Thymus (tissue), 11 donors: Measurements from ENCODE around the gene MRPL27. TPM values are rescaled to one million over a fixed set of nuclear protein-coding genes. Genes with fewer than 3 reads are reported as not detected.

Experiments
- DNase-seq, 9 donors: peaks; one replicate each; pipeline ENCODE4 v3.0.0-alpha.2; 2013; ENCODE audit warnings: low spot score in 9 of 9, low read depth in 6 of 9, missing footprints in 1 of 9
- H3K27ac ChIP-seq, 2 donors: one replicate each; pipeline ENCODE4 v1.5.1; 2013; ENCODE audit warnings: control low read depth in 1 of 2, low read depth in 1 of 2, low read length in 1 of 2, mild to moderate bottlenecking in 1 of 2, moderate library complexity in 1 of 2
- H3K27me3 ChIP-seq, 2 donors: one replicate each; pipeline ENCODE4 v1.5.1; 2013; ENCODE audit warnings: low read length in 1 of 2; ENCODE audit not compliant: control insufficient read depth in 2 of 2, insufficient read depth in 1 of 2
- H3K36me3 ChIP-seq, 2 donors: one replicate each; pipeline ENCODE4 v1.5.1; 2013; ENCODE audit warnings: low read length in 1 of 2, mild to moderate bottlenecking in 1 of 2, moderate library complexity in 1 of 2; ENCODE audit not compliant: control insufficient read depth in 2 of 2, insufficient read depth in 2 of 2
- H3K4me1 ChIP-seq, 2 donors: one replicate each; pipeline ENCODE4 v1.5.1; 2013; ENCODE audit warnings: low read length in 2 of 2; ENCODE audit not compliant: control insufficient read depth in 2 of 2, insufficient read depth in 2 of 2
- H3K4me3 ChIP-seq, 2 donors: one replicate each; pipeline ENCODE4 v1.5.1; 2013; ENCODE audit warnings: low read length in 2 of 2, control low read depth in 1 of 2, mild to moderate bottlenecking in 1 of 2
- H3K9me3 ChIP-seq, 2 donors: one replicate each; pipeline ENCODE4 v1.5.1; 2013; ENCODE audit warnings: low read length in 1 of 2, mild to moderate bottlenecking in 1 of 2; ENCODE audit not compliant: control insufficient read depth in 2 of 2, insufficient read depth in 1 of 2
- WGBS: extraction: QIAGEN DNeasy Blood & Tissue Kit; methylation state at CpG from one replicate; pipeline ENCODE4 v1.1.7; 2013; 5-methylcytosine and 5-hydroxymethylcytosine counted together
- polyA plus RNA-seq: library from polyadenylated mRNA; stranded (reverse); fragments of 200-250 nt; gene quantifications from one replicate; pipeline ENCODE4 v1.2.3, GENCODE V29; 2013
- total RNA-seq: library from RNA; stranded (reverse); fragments of 120-200 nt; gene quantifications from one replicate; pipeline ENCODE4 v1.2.4, GENCODE V29; 2013
- donor health status: healthy.

The MRPL27 gene
- total and polyA plus RNA-seq, 2 donors = 69.2 to 85.9 TPM

- Histone ChIP-seq H3K36me3 (peaks cover 60 to 68% of the 10 kb centered on the region in 2 donors), H3K9me3 (no peaks in the 10 kb centered on the region), H3K4me1 (peaks cover 0 to 17% of the 10 kb centered on the region in 2 donors), H3K27me3 (no peaks in the 10 kb centered on the region), H3K27ac (no peak overlapping the region), H3K4me3 (no peak overlapping the region)
- DNase-seq = no peak
- WGBS = 96% methylated on average over 2 of the region's 2 CpGs
Observed at GRCh38 chr17:50365165-50365564, 7.8 kb downstream of the MRPL27 start.

GRCh38 chr17:50364715-50365114, 8.3 kb downstream of the MRPL27 start:
- WGBS = 96% methylated on average over 9 of the region's 9 CpGs
- Histone ChIP-seq H3K4me1 (peaks cover 0 to 19% of the 10 kb centered on the region in 2 donors), H3K9me3 (no peaks in the 10 kb centered on the region), H3K27me3 (no peaks in the 10 kb centered on the region), H3K36me3 (peaks cover 60 to 67% of the 10 kb centered on the region in 2 donors), H3K4me3 (no peak overlapping the region), H3K27ac (no peak overlapping the region)
- no peak for DNase-seq

- Histone ChIP-seq H3K27ac (no peak overlapping the region), H3K27me3 (no peaks in the 10 kb centered on the region), H3K4me1 (peaks cover 0 to 22% of the 10 kb centered on the region in 2 donors), H3K9me3 (no peaks in the 10 kb centered on the region), H3K36me3 (peaks cover 65 to 68% of the 10 kb centered on the region in 2 donors), H3K4me3 (no peak overlapping the region)
- DNase-seq = no peak
- 91% methylated on average over 4 of the region's 4 CpGs for WGBS
Observed at GRCh38 chr17:50364061-50364458, 8.9 kb downstream of the MRPL27 start.

GRCh38 chr17:50363217-50364060, 9.5 kb downstream of the MRPL27 start:
- Histone ChIP-seq H3K9me3 (no peaks in the 10 kb centered on the region), H3K4me3 (no peak overlapping the region), H3K27ac (peak overlapping the region in 1 of 2 donors; percentile 42), H3K4me1 (peaks cover 0 to 22% of the 10 kb centered on the region in 2 donors), H3K27me3 (no peaks in the 10 kb centered on the region), H3K36me3 (peaks cover 68 to 71% of the 10 kb centered on the region in 2 donors)
- no peak for DNase-seq
- 85% methylated on average over 8 of the region's 8 CpGs for WGBS

- WGBS = 95% methylated on average over 7 of the region's 7 CpGs
- Histone ChIP-seq H3K4me3 (no peak overlapping the region), H3K27me3 (no peaks in the 10 kb centered on the region), H3K9me3 (no peaks in the 10 kb centered on the region), H3K36me3 (peaks cover 68 to 72% of the 10 kb centered on the region in 2 donors), H3K27ac (no peak overlapping the region), H3K4me1 (peaks cover 0 to 22% of the 10 kb centered on the region in 2 donors)
- DNase-seq = no peak
Observed at GRCh38 chr17:50362661-50363060, 10.3 kb downstream of the MRPL27 start.

GRCh38 chr17:50361561-50362480, 11.2 kb downstream of the MRPL27 start:
- peak in 6 of 9 donors; percentile 43 to 71 (median 54) for DNase-seq
- Histone ChIP-seq H3K36me3 (peaks cover 66 to 72% of the 10 kb centered on the region in 2 donors), H3K4me1 (peaks cover 0 to 22% of the 10 kb centered on the region in 2 donors), H3K27me3 (no peaks in the 10 kb centered on the region), H3K27ac (no peak overlapping the region), H3K9me3 (no peaks in the 10 kb centered on the region), H3K4me3 (no peak overlapping the region)
- WGBS = 45% methylated on average over 11 of the region's 11 CpGs

GRCh38 chr17:50360486-50361115, 12.4 kb downstream of the MRPL27 start:
- Histone ChIP-seq H3K27ac (peak overlapping the region in 1 of 2 donors; percentile 76), H3K4me1 (peaks cover 0 to 22% of the 10 kb centered on the region in 2 donors)

GRCh38 chr17:50359998-50360461, 13.0 kb downstream of the MRPL27 start:
- H3K36me3 ChIP-seq = peaks cover 66 to 72% of the 10 kb centered on the region in 2 donors
- no peak overlapping the region for H3K27ac ChIP-seq
- H3K4me1 ChIP-seq = peaks cover 0 to 22% of the 10 kb centered on the region in 2 donors
- H3K4me3 ChIP-seq = no peak overlapping the region
- H3K9me3 ChIP-seq = no peaks in the 10 kb centered on the region
- DNase-seq = no peak
- H3K27me3 ChIP-seq = no peaks in the 10 kb centered on the region
- 95% methylated on average over 14 of the region's 14 CpGs for WGBS

More at GRCh38 chr17:50360486-50361115, 12.4 kb downstream of the MRPL27 start:
- H3K4me3 ChIP-seq = no peak overlapping the region
- WGBS = 86% methylated on average over 11 of the region's 11 CpGs
- peaks cover 66 to 72% of the 10 kb centered on the region in 2 donors for H3K36me3 ChIP-seq
- no peaks in the 10 kb centered on the region for H3K9me3 ChIP-seq
- no peaks in the 10 kb centered on the region for H3K27me3 ChIP-seq
- DNase-seq = peak in 1 of 9 donors; percentile 22
